ENCODE results near the gene TRAK1. TPM values are rescaled to one million over a fixed set of nuclear protein-coding genes. Genes with fewer than 3 reads are reported as not detected.

TRAK1 gene
- total RNA-seq (2022; extraction: Qiagen RNA extraction; ENCODE audit: low read depth) = 13.3 to 18.4 TPM (median 15.1 TPM) in 5 replicates

GRCh38 chr3:42090973-42091731 lies at the start of gene TRAK1:
TSS of gene TRAK1 (plus strand) at chr3:42091357. CDS start at chr3:42091470, 113 bp downstream.

GRCh38 chr3:42266085-42266484 lies 174.9 kb downstream of the TRAK1 start, which contains the start of gene CCK:
TSS of gene CCK (minus strand) at chr3:42266185. CDS start at chr3:42263630, 2,555 bp downstream.

Other genes with a start within 250 kb of the TRAK1 start
- 3.9 to 12.9 TPM (median 4.3 TPM) in 5 replicates for gene ULK4, start 129.3 kb upstream of the TRAK1 start, total RNA-seq (2022; extraction: Qiagen RNA extraction; ENCODE audit: low read depth)
- 0.48 to 1.9 TPM (median 1.5 TPM) in 5 replicates for gene CCK, start 174.8 kb downstream of the TRAK1 start, total RNA-seq (2022; extraction: Qiagen RNA extraction; ENCODE audit: low read depth)